HFF-Myc (cell line): ENCODE results near the gene GRWD1.

Source experiments
- DNase-seq: peaks from one replicate; pipeline ENCODE4 v3.0.0-alpha.2; 2011; ENCODE audit warnings: low read depth; ENCODE audit errors: extremely low read depth
- H3K4me3 ChIP-seq: replicated peaks from 2 replicates; pipeline ENCODE4 v1.5.1; 2011; ENCODE audit warnings: low read depth, mild to moderate bottlenecking, control low read depth, low read length
- CTCF ChIP-seq: IDR thresholded peaks from 2 replicates; pipeline ENCODE4 v1.5.1; 2012; ENCODE audit warnings: mild to moderate bottlenecking, low read depth, low read length, control low read depth; ENCODE audit errors: missing control alignments

The GRWD1 gene

GRCh38 chr19:48490981-48491792 is 45.4 kb downstream of the GRWD1 start:
- TF ChIP-seq CTCF = no peak
- no peak for DNase-seq
- H3K4me3 ChIP-seq = no peak overlapping the region

GRCh38 chr19:48491793-48492123 is 46.0 kb downstream of the GRWD1 start:
- TF ChIP-seq CTCF = no peak
- no peak overlapping the region for H3K4me3 ChIP-seq
- no peak for DNase-seq

- H3K4me3 ChIP-seq = peak overlapping the region; percentile 34
- peak; percentile 85 for DNase-seq
- TF ChIP-seq CTCF = no peak
These were observed 47.3 kb downstream of the GRWD1 start for GRCh38 chr19:48492925-48493717.

- no peak for DNase-seq
- TF ChIP-seq CTCF = no peak
- H3K4me3 ChIP-seq = peak overlapping the region; percentile 34
These were observed 48.1 kb downstream of the GRWD1 start for GRCh38 chr19:48493718-48494401.

GRCh38 chr19:48495396-48495795 is 49.6 kb downstream of the GRWD1 start:
- no peak for DNase-seq
- H3K4me3 ChIP-seq = no peak overlapping the region

More at GRCh38 chr19:48495396-48495795, 49.6 kb downstream of the GRWD1 start:
- TF ChIP-seq CTCF = no peak
